Measurements from ENCODE around the gene MIEF2. TPM values are rescaled to one million over a fixed set of nuclear protein-coding genes. Genes with fewer than 3 reads are reported as not detected.

Gene MIEF2
- total and polyA plus RNA-seq, 2 experiments from 2014 or later, result 37.3 to 101 TPM

DNA sequence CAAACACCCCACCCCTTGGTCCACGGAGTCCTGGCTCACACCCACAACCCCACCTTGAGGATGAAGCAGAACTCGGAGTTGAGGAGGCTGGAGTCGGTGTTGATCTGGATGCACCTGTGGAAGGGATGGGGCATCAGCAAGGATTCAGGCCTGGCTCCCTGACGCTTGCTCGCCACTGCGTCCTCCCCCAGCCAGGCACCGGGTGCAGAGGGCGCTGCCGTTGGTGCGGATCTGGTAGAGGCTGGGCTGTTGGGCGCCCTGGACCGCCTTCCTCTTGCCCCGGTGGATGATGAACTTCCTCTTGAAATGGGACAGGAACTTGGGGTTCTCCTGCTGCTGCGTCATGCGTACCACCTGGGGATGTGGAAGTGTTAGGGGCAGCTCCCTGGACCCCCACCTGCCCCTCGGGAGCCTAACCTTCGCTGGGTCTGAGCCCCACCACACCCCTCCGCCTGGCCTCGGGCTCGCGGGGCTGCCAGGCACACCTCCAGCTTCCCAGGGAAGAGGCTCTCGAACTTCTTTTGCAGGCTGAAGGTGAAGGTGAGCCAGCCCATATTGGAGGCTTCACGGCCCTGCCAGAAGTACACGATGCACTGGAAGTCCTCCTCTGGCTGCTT is 14.2 kb upstream of the MIEF2 start:
- DNase-seq (ENCODE audit: low read depth in 1 of 2, low spot score in 1 of 2), result no peak
- H3K27ac ChIP-seq, result no peak overlapping the region
- no peak overlapping the region for H3K4me3 ChIP-seq

DNA sequence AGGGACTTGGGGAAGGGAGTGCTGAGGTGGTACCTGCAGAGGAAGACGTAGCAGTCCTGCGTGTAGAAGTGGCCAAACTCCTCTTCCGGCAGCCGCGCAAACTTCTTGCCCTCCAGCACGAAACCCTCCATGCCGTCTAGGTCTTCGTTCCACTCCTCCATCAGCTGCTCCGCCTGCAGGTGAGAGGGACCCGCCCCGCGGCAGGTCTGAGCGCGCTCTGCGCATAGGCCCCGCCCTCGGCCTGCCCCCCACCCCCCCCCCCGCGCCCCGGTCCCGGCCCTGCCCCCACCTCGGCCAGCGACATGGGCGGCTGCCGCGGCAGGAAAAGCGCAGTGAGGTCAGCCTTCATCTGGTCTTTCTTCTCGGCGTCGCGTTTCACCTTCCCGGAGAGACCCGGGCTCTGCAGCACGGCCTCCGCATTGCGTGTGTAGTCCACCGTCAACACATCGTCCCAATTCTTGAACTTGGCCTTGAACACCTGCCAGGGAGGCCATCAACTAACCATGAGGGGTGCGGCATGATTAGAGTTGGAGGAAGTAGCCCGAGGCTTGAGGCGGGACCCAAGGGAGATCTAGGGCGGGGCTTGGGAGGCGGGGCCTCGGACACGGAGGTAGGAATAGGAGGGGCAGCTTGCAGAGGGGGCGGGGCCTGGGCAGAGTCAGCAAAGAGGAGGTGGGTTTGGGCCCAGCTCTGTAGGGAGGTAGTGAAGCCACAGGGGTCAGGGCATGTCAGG is 13.4 kb upstream of the MIEF2 start:
- Histone ChIP-seq H3K36me3 (peaks cover 40% of the 10 kb centered on the region), H3K27ac (no peak overlapping the region), H3K4me3 (no peak overlapping the region), H3K9me3 (ENCODE audit: low read depth) (no peaks in the 10 kb centered on the region), H3K4me1 (ENCODE audit: low read depth) (no peaks in the 10 kb centered on the region), H3K27me3 (no peaks in the 10 kb centered on the region)
- DNase-seq (ENCODE audit: low read depth in 1 of 2, low spot score in 1 of 2), result peak; percentile 47 to 66
- TF ChIP-seq, protein P1, sequence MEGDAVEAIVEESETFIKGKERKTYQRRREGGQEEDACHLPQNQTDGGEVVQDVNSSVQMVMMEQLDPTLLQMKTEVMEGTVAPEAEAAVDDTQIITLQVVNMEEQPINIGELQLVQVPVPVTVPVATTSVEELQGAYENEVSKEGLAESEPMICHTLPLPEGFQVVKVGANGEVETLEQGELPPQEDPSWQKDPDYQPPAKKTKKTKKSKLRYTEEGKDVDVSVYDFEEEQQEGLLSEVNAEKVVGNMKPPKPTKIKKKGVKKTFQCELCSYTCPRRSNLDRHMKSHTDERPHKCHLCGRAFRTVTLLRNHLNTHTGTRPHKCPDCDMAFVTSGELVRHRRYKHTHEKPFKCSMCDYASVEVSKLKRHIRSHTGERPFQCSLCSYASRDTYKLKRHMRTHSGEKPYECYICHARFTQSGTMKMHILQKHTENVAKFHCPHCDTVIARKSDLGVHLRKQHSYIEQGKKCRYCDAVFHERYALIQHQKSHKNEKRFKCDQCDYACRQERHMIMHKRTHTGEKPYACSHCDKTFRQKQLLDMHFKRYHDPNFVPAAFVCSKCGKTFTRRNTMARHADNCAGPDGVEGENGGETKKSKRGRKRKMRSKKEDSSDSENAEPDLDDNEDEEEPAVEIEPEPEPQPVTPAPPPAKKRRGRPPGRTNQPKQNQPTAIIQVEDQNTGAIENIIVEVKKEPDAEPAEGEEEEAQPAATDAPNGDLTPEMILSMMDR (IDR thresholded peaks at IDR 0.05; ENCODE audit: low read depth, low read length), result no peak

More for the DNA sequence above, 14.2 kb upstream of the MIEF2 start:
- peaks cover 32% of the 10 kb centered on the region for H3K36me3 ChIP-seq
- TF ChIP-seq, protein P1 (IDR thresholded peaks at IDR 0.05; ENCODE audit: low read depth, low read length), result no peak
- H3K4me1 ChIP-seq (ENCODE audit: low read depth), result no peaks in the 10 kb centered on the region
- H3K27me3 ChIP-seq, result no peaks in the 10 kb centered on the region
- H3K9me3 ChIP-seq (ENCODE audit: low read depth), result no peaks in the 10 kb centered on the region

DNA sequence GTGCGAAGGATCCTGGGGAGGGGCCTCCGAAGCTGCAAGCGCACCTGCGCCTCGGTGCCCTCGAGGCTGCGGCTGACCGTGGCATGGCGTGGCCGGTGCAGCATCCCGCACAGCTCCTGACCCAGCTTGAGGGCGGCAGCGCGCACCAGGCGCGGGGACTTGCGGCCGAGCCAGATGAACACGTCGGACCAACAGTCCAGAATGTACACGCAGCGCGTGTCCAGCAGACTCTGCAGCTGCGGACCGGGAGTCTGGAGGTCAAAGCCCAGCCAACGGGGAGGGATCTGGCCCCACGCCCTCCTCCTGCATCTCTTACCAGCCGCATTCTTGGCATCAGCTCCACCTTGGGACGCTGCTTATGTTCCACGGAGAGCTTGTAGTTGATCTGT is 12.9 kb upstream of the MIEF2 start:
- TF ChIP-seq, protein P1 (IDR thresholded peaks at IDR 0.05; ENCODE audit: low read depth, low read length), result no peak
- no peak overlapping the region for H3K4me3 ChIP-seq

DNA sequence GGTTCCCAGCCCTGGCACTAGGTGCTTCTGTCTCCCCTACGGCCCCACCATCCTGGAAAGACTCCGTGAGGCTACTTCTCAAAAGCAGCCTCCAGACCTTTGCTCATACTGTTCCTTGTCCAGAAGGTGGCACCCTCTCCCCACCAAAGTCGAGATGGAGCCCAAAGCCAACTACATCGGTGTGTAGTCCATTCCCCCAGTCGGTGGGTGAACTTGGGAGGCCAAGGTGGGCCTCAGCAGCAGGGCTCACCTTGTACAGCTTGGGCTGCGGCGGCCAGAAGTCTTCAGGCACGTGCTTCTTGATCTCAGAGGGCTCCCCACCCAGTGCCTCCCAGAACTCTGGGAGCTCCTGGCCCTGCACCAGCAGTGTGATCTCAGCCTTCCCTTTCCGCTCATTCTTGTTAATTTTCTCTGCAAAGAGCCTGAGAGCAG is 12.1 kb upstream of the MIEF2 start:
- TF ChIP-seq, protein P1 (IDR thresholded peaks at IDR 0.05; ENCODE audit: low read depth, low read length), result peak; percentile 73

More for the DNA sequence above, 12.9 kb upstream of the MIEF2 start:
- H3K27ac ChIP-seq, result no peak overlapping the region
- DNase-seq (ENCODE audit: low read depth in 1 of 2, low spot score in 1 of 2), result no peak
- peaks cover 46% of the 10 kb centered on the region for H3K36me3 ChIP-seq
- H3K4me1 ChIP-seq (ENCODE audit: low read depth), result no peaks in the 10 kb centered on the region
- H3K27me3 ChIP-seq, result no peaks in the 10 kb centered on the region
- H3K9me3 ChIP-seq (ENCODE audit: low read depth), result no peaks in the 10 kb centered on the region

DNA sequence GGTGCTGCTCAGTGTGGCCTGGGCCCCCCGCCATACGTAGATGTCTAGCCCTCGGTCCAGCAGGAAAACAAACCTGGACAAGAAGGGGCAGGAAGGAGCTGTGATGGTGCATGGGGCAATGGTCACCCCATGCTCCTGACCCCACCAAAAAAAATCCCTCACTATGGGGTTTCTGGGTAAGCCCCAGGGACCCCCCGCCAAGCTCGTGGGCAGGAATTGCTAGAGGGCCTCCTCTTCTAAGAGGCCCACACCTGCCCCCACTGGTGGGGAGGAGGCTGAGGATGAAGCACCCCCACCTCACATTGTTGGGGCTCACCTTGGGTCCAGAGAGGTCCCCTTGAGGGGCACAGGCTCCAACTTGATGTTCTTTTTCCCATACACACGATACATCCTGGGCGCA is 11.7 kb upstream of the MIEF2 start:
- no peak for DNase-seq (ENCODE audit: low read depth in 1 of 2, low spot score in 1 of 2)
- Histone ChIP-seq H3K36me3 (peaks cover 54% of the 10 kb centered on the region), H3K4me3 (no peak overlapping the region), H3K4me1 (ENCODE audit: low read depth) (no peaks in the 10 kb centered on the region), H3K27ac (no peak overlapping the region), H3K27me3 (no peaks in the 10 kb centered on the region), H3K9me3 (ENCODE audit: low read depth) (no peaks in the 10 kb centered on the region)
- TF ChIP-seq, protein P1 (IDR thresholded peaks at IDR 0.05; ENCODE audit: low read depth, low read length), result no peak

More for the DNA sequence above, 12.1 kb upstream of the MIEF2 start:
- Histone ChIP-seq H3K4me3 (no peak overlapping the region), H3K27ac (no peak overlapping the region), H3K9me3 (ENCODE audit: low read depth) (no peaks in the 10 kb centered on the region), H3K27me3 (no peaks in the 10 kb centered on the region), H3K36me3 (peaks cover 50% of the 10 kb centered on the region), H3K4me1 (ENCODE audit: low read depth) (no peaks in the 10 kb centered on the region)
- DNase-seq (ENCODE audit: low read depth in 1 of 2, low spot score in 1 of 2), result peak; percentile 77 to 83
